Lung microvascular endothelial cell (primary cell): Measurements from ENCODE around the gene OPN5. TPM values are rescaled to one million over a fixed set of nuclear protein-coding genes. Genes with fewer than 3 reads are reported as not detected.

Source experiments
- DNase-seq, 2 donors: peaks; one replicate each; pipeline versions ENCODE4 v3.0.0 to v3.0.0-alpha.2; 2010; ENCODE audit warnings: low read depth in 2 of 2
- total RNA-seq: library from RNA; depleted of rRNA; stranded (reverse); fragments of >200 nt; gene quantifications from 2 replicates; pipeline ENCODE4 v1.2.1, GENCODE V29; 2014

Gene OPN5
- total RNA-seq, 1 donor from 2014 or later = not detected

- no peak for DNase-seq
Measured at GRCh38 chr6:47859175-47859574, 77.3 kb downstream of the OPN5 start.

- no peak for DNase-seq
Measured at GRCh38 chr6:47862731-47863130, 80.9 kb downstream of the OPN5 start.

DNA sequence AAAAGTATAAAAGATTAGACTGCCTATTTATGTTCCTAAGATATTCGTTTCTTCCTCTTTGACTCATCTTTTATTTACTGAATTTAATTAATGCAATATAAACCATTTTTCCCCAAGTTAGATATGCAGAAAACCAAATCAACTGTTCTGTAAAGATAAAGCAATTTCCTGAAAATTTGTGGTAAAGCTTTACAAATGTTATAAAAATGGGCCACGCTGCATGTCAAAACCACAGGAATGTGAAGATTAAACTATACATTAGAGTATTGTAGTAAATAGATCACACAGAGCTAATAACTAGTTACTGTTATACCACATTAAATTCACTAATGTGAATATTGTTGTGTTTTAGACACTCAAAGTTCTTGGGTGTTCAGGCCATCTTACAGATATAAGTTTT is 83.4 kb downstream of the OPN5 start:
- DNase-seq = no peak

DNA sequence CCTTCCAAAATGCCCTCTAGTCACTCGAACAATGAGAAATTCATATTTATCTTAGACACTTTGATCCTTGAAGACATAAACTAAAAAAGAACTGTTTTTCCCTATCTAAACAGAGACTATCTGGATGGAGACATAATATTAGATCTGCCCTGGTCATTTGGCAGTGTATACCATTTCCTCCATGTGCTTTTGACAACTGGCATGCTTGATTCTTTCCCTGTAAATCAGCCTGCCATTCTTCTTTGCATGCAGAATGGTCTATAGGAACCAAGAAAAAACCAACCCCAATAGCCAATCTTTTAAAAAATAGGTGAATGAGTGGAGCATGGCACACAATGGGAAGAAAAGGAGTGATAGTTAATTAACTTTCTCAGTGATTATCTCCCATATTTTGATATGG is 93.8 kb downstream of the OPN5 start:
- DNase-seq = no peak

Other genes with a start within 250 kb of the OPN5 start
- not detected in 2 replicates for gene ADGRF4, start 83.5 kb upstream of the OPN5 start, total RNA-seq